NT2/D1 (cell line): ENCODE measurements around the gene CD2AP.

Experiments used
- DNase-seq: peaks from one replicate; pipeline ENCODE4 v3.0.0-alpha.2; 2011; ENCODE audit warnings: low read depth, low spot score
- H3K27me3 ChIP-seq: 2 replicates; pipeline ENCODE4 v1.6.0; 2011; ENCODE audit warnings: mild to moderate bottlenecking; ENCODE audit not compliant: insufficient read length, insufficient read depth
- H3K36me3 ChIP-seq: 2 replicates; pipeline ENCODE4 v1.6.1; 2011; ENCODE audit warnings: mild to moderate bottlenecking, low read length, mixed read lengths; ENCODE audit not compliant: insufficient read depth, insufficient read length
- H3K4me1 ChIP-seq: 2 replicates; pipeline ENCODE4 v1.5.1; 2011; ENCODE audit not compliant: insufficient read depth, insufficient read length
- H3K4me3 ChIP-seq: 2 replicates; pipeline ENCODE4 v1.5.1; 2011; ENCODE audit warnings: low read depth; ENCODE audit not compliant: insufficient read length
- H3K9ac ChIP-seq: 2 replicates; pipeline ENCODE4 v1.6.0; 2011; ENCODE audit warnings: low read depth; ENCODE audit not compliant: insufficient read length
- H3K9me3 ChIP-seq: 2 replicates; pipeline ENCODE4 v1.5.1; 2011; ENCODE audit warnings: mild to moderate bottlenecking, low read length; ENCODE audit not compliant: insufficient read depth
- SUZ12 ChIP-seq: IDR thresholded peaks from 2 replicates; pipeline ENCODE4 v1.6.1; 2011; ENCODE audit not compliant: insufficient read length, insufficient read depth; ENCODE audit errors: extremely low read depth
- YY1 ChIP-seq: IDR thresholded peaks from 2 replicates; pipeline ENCODE4 v1.6.1; 2011; ENCODE audit not compliant: insufficient read length, insufficient read depth
- ZNF274 ChIP-seq: IDR thresholded peaks from 2 replicates; pipeline ENCODE4 v1.6.1; 2011; ENCODE audit warnings: mild to moderate bottlenecking, low read depth, low read length

The CD2AP gene

GRCh38 chr6:47574789-47575188 lies 97.2 kb downstream of the CD2AP start:
- DNase-seq = no peak
- no peaks in the 10 kb centered on the region for H3K9me3 ChIP-seq

GRCh38 chr6:47579040-47579439 lies 101.5 kb downstream of the CD2AP start:
- H3K9me3 ChIP-seq = no peaks in the 10 kb centered on the region
- no peak overlapping the region for H3K9ac ChIP-seq
- DNase-seq = no peak
- no peaks in the 10 kb centered on the region for H3K4me1 ChIP-seq
- H3K27me3 ChIP-seq = no peaks in the 10 kb centered on the region
- peaks cover 55% of the 10 kb centered on the region for H3K36me3 ChIP-seq
- H3K4me3 ChIP-seq = no peak overlapping the region
- TF ChIP-seq SUZ12 (no peak), ZNF274 (no peak), YY1 (no peak)

More at GRCh38 chr6:47574789-47575188, 97.2 kb downstream of the CD2AP start:
- Histone ChIP-seq H3K4me1 (no peaks in the 10 kb centered on the region), H3K4me3 (no peak overlapping the region), H3K27me3 (no peaks in the 10 kb centered on the region), H3K36me3 (peaks cover 27% of the 10 kb centered on the region), H3K9ac (no peak overlapping the region)
- TF ChIP-seq YY1 (no peak), SUZ12 (no peak)

GRCh38 chr6:47581591-47581990 lies 104.0 kb downstream of the CD2AP start:
- TF ChIP-seq SUZ12 (no peak), YY1 (no peak), ZNF274 (no peak)
- H3K27me3 ChIP-seq = no peaks in the 10 kb centered on the region
- H3K4me1 ChIP-seq = no peaks in the 10 kb centered on the region
- no peak overlapping the region for H3K9ac ChIP-seq
- DNase-seq = no peak
- H3K4me3 ChIP-seq = no peak overlapping the region
- H3K9me3 ChIP-seq = no peaks in the 10 kb centered on the region
- H3K36me3 ChIP-seq = peaks cover 57% of the 10 kb centered on the region

GRCh38 chr6:47587493-47587892 lies 109.9 kb downstream of the CD2AP start:
- Histone ChIP-seq H3K4me1 (no peaks in the 10 kb centered on the region), H3K9me3 (no peaks in the 10 kb centered on the region), H3K27me3 (no peaks in the 10 kb centered on the region), H3K4me3 (no peak overlapping the region), H3K36me3 (peaks cover 40% of the 10 kb centered on the region), H3K9ac (no peak overlapping the region)
- no peak for TF ChIP-seq ZNF274
- TF ChIP-seq SUZ12 = no peak
- TF ChIP-seq YY1 = no peak
- DNase-seq = no peak

GRCh38 chr6:47592131-47592840 lies 114.7 kb downstream of the CD2AP start:
- Histone ChIP-seq H3K9ac (no peak overlapping the region), H3K4me3 (no peak overlapping the region), H3K4me1 (no peaks in the 10 kb centered on the region), H3K36me3 (peaks cover 44% of the 10 kb centered on the region), H3K9me3 (no peaks in the 10 kb centered on the region), H3K27me3 (no peaks in the 10 kb centered on the region)
- TF ChIP-seq ZNF274 (no peak), SUZ12 (no peak), YY1 (no peak)
- no peak for DNase-seq

DNA sequence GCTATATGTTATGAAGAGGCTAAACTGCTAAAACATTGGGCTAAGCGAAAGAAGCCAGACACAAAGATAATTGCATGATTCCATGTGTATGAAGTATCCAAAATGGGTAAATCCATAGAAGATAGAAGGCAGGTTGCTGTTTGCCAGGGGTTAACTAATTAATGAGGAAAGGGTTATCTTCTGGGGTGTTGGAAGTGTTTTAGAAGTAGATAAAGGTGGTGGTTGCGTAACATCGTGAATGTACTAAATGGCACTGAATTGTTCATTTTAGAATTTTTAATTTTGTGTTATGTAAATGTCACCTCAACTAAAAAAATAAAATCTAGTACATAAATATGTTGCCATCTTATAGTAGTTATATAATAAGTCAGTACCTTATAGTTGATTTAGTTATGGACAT lies 116.4 kb downstream of the CD2AP start:
- Histone ChIP-seq H3K4me3 (no peak overlapping the region), H3K36me3 (peaks cover 52% of the 10 kb centered on the region)
- TF ChIP-seq ZNF274 (no peak), SUZ12 (no peak), YY1 (no peak)

GRCh38 chr6:47595785-47596184 lies 118.2 kb downstream of the CD2AP start:
- DNase-seq = no peak
- Histone ChIP-seq H3K9ac (no peak overlapping the region), H3K4me1 (no peaks in the 10 kb centered on the region), H3K9me3 (no peaks in the 10 kb centered on the region), H3K4me3 (no peak overlapping the region), H3K36me3 (peaks cover 53% of the 10 kb centered on the region), H3K27me3 (no peaks in the 10 kb centered on the region)
- TF ChIP-seq ZNF274 (no peak), SUZ12 (no peak), YY1 (no peak)

More for the DNA sequence above, 116.4 kb downstream of the CD2AP start:
- DNase-seq = no peak
- Histone ChIP-seq H3K4me1 (no peaks in the 10 kb centered on the region), H3K9me3 (no peaks in the 10 kb centered on the region), H3K27me3 (no peaks in the 10 kb centered on the region), H3K9ac (no peak overlapping the region)
